HFF-Myc (cell line): ENCODE data around the gene AFAP1.

ENCODE experiments used
- DNase-seq: peaks from one replicate; pipeline ENCODE4 v3.0.0-alpha.2; 2011; ENCODE audit warnings: low read depth; ENCODE audit errors: extremely low read depth
- H3K4me3 ChIP-seq: replicated peaks from 2 replicates; pipeline ENCODE4 v1.5.1; 2011; ENCODE audit warnings: low read depth, mild to moderate bottlenecking, control low read depth, low read length
- CTCF ChIP-seq: IDR thresholded peaks from 2 replicates; pipeline ENCODE4 v1.5.1; 2012; ENCODE audit warnings: mild to moderate bottlenecking, low read depth, low read length, control low read depth; ENCODE audit errors: missing control alignments

AFAP1 gene

GRCh38 chr4:7874838-7875237 lies 64.8 kb downstream of the AFAP1 start:
- DNase-seq, result no peak
- H3K4me3 ChIP-seq, result no peak overlapping the region
- no peak for TF ChIP-seq CTCF

GRCh38 chr4:7873881-7874280 lies 65.8 kb downstream of the AFAP1 start:
- TF ChIP-seq CTCF, result no peak
- no peak overlapping the region for H3K4me3 ChIP-seq
- no peak for DNase-seq

GRCh38 chr4:7872264-7872771 lies 67.3 kb downstream of the AFAP1 start:
- DNase-seq, result peak; percentile 91
- H3K4me3 ChIP-seq, result no peak overlapping the region
- TF ChIP-seq CTCF, result no peak

GRCh38 chr4:7871356-7871755 lies 68.3 kb downstream of the AFAP1 start:
- TF ChIP-seq CTCF, result no peak
- no peak for DNase-seq
- peak overlapping the region; percentile 6 for H3K4me3 ChIP-seq

- no peak overlapping the region for H3K4me3 ChIP-seq
- DNase-seq, result no peak
- TF ChIP-seq CTCF, result no peak
Measured at GRCh38 chr4:7868892-7869471, 70.7 kb downstream of the AFAP1 start.

- DNase-seq, result no peak
- no peak for TF ChIP-seq CTCF
- H3K4me3 ChIP-seq, result no peak overlapping the region
Measured at GRCh38 chr4:7868436-7868775, 71.3 kb downstream of the AFAP1 start.
